Endothelial cell of umbilical vein (primary cell): ENCODE measurements around the gene TJP1.

Experiments used
- EZH2 ChIP-seq: IDR thresholded peaks from 2 replicates; pipeline ENCODE4 v1.6.1; 2012; ENCODE audit warnings: borderline replicate concordance, low read depth, mild to moderate bottlenecking, moderate library complexity, low read length, inconsistent platforms; ENCODE audit not compliant: severe bottlenecking
- FOS ChIP-seq: IDR thresholded peaks from 2 replicates; pipeline ENCODE4 v1.6.1; 2011; ENCODE audit warnings: mild to moderate bottlenecking, low read length, moderate library complexity, borderline replicate concordance; ENCODE audit not compliant: insufficient read depth
- POLR2A ChIP-seq: IDR thresholded peaks from 2 replicates; pipeline ENCODE4 v1.6.1; 2012; ENCODE audit warnings: low read depth, mild to moderate bottlenecking, control low read depth, low read length
- POLR2AphosphoS5 ChIP-seq: IDR thresholded peaks from 2 replicates; pipeline ENCODE4 v1.6.1; 2012; ENCODE audit warnings: low read depth, mild to moderate bottlenecking, control low read depth, low read length, moderate library complexity; ENCODE audit not compliant: insufficient read depth
- TF ChIP-seq, protein P1 (sequence below), 2 donors: IDR thresholded peaks; 1 replicate in 1 of 2; 2 replicates in 1 of 2; pipeline ENCODE4 v1.5.1; 2011; ENCODE audit warnings: low read length in 2 of 2, mild to moderate bottlenecking in 2 of 2, moderate library complexity in 2 of 2, control low read depth in 1 of 2, inconsistent platforms in 1 of 2, low read depth in 1 of 2; ENCODE audit not compliant: insufficient read depth in 1 of 2; ENCODE audit errors: extremely low read depth in 1 of 2
- TF ChIP-seq, protein P2 (sequence below): IDR thresholded peaks from 2 replicates; pipeline ENCODE4 v1.6.1; 2011; ENCODE audit not compliant: insufficient read depth, insufficient read length

DNA sequence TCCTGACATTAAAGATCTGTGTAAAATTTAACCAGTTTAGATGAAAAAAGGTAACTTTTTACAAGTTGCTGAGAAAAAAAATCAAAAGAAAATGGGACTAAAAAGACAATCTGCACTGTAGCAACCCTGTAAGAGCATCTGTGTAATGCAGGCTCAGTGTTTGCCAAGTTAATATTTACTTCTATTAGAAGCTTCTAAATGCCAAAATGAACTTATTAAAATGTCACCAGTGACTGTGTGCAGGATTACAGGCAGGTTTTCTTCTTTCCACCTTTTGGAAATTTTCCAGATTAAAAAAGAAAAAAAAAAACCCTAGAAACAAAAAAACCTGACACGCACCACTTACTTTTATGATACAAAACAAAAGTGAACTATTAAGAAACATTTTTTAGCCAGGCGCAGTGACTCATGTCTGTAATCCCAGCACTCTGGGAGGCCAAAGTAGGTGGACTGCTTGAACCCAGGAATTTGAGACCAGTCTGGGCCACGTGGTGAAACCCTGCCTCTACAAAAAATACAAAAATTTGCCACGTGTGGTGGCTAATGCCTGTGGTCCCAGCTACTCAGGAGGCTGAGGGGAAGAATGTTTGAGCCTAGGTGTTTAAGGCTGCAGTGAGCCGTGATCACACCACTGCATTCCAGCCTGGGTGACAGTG is 87.2 kb downstream of the TJP1 start:
- TF ChIP-seq, protein P1, sequence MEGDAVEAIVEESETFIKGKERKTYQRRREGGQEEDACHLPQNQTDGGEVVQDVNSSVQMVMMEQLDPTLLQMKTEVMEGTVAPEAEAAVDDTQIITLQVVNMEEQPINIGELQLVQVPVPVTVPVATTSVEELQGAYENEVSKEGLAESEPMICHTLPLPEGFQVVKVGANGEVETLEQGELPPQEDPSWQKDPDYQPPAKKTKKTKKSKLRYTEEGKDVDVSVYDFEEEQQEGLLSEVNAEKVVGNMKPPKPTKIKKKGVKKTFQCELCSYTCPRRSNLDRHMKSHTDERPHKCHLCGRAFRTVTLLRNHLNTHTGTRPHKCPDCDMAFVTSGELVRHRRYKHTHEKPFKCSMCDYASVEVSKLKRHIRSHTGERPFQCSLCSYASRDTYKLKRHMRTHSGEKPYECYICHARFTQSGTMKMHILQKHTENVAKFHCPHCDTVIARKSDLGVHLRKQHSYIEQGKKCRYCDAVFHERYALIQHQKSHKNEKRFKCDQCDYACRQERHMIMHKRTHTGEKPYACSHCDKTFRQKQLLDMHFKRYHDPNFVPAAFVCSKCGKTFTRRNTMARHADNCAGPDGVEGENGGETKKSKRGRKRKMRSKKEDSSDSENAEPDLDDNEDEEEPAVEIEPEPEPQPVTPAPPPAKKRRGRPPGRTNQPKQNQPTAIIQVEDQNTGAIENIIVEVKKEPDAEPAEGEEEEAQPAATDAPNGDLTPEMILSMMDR (IDR thresholded peaks at IDR 0.05; ENCODE audit: extremely low read depth in 1 of 2, insufficient read depth in 1 of 2, low read depth in 1 of 2, low read length in 2 of 2), result no peak
- TF ChIP-seq EZH2 (no peak), POLR2AphosphoS5 (no peak), POLR2A (no peak), FOS (no peak)
- TF ChIP-seq, protein P2, sequence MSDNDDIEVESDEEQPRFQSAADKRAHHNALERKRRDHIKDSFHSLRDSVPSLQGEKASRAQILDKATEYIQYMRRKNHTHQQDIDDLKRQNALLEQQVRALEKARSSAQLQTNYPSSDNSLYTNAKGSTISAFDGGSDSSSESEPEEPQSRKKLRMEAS, result no peak
